CD4-positive, alpha-beta T cell treated with Interleukin-4 for 4 hours (primary cell): ENCODE data around the gene KLHL29.

Source experiments
- DNase-seq: peaks from one replicate; pipeline ENCODE4 v3.0.0-alpha.2; 2020

The KLHL29 gene

GRCh38 chr2:23666241-23666979 is 281.4 kb downstream of the KLHL29 start:
- no peak for DNase-seq

- no peak for DNase-seq
Measured at GRCh38 chr2:23666980-23667357, 282.0 kb downstream of the KLHL29 start.

- no peak for DNase-seq
Measured at GRCh38 chr2:23668756-23669304, 283.9 kb downstream of the KLHL29 start.

- no peak for DNase-seq
Measured at GRCh38 chr2:23669413-23670244, 284.6 kb downstream of the KLHL29 start.

GRCh38 chr2:23670245-23670592 is 285.2 kb downstream of the KLHL29 start:
- no peak for DNase-seq

- DNase-seq, result no peak
Measured at GRCh38 chr2:23673082-23673481, 288.1 kb downstream of the KLHL29 start.

GRCh38 chr2:23673830-23674679 is 289.1 kb downstream of the KLHL29 start:
- DNase-seq, result no peak

GRCh38 chr2:23675506-23675905 is 290.5 kb downstream of the KLHL29 start:
- no peak for DNase-seq

GRCh38 chr2:23677836-23678235 is 292.9 kb downstream of the KLHL29 start:
- DNase-seq, result no peak

GRCh38 chr2:23679044-23679443 is 294.1 kb downstream of the KLHL29 start:
- no peak for DNase-seq

- DNase-seq, result no peak
Measured at GRCh38 chr2:23680951-23681350, 296.0 kb downstream of the KLHL29 start.

- no peak for DNase-seq
Measured at GRCh38 chr2:23681356-23682140, 296.6 kb downstream of the KLHL29 start.

GRCh38 chr2:23682481-23682880 is 297.5 kb downstream of the KLHL29 start:
- DNase-seq, result no peak

- DNase-seq, result no peak
Measured at GRCh38 chr2:23683001-23683400, 298.0 kb downstream of the KLHL29 start.

GRCh38 chr2:23684395-23685176 is 299.6 kb downstream of the KLHL29 start:
- no peak for DNase-seq

GRCh38 chr2:23685181-23685580 is 300.2 kb downstream of the KLHL29 start:
- no peak for DNase-seq

- DNase-seq, result no peak
Measured at GRCh38 chr2:23685706-23686105, 300.7 kb downstream of the KLHL29 start.

- DNase-seq, result no peak
Measured at GRCh38 chr2:23686405-23687029, 301.5 kb downstream of the KLHL29 start.

GRCh38 chr2:23687214-23687613 is 302.2 kb downstream of the KLHL29 start:
- no peak for DNase-seq

GRCh38 chr2:23687713-23688112 is 302.7 kb downstream of the KLHL29 start:
- DNase-seq, result no peak
